Measurements from ENCODE around the gene TSPAN9.

DNA sequence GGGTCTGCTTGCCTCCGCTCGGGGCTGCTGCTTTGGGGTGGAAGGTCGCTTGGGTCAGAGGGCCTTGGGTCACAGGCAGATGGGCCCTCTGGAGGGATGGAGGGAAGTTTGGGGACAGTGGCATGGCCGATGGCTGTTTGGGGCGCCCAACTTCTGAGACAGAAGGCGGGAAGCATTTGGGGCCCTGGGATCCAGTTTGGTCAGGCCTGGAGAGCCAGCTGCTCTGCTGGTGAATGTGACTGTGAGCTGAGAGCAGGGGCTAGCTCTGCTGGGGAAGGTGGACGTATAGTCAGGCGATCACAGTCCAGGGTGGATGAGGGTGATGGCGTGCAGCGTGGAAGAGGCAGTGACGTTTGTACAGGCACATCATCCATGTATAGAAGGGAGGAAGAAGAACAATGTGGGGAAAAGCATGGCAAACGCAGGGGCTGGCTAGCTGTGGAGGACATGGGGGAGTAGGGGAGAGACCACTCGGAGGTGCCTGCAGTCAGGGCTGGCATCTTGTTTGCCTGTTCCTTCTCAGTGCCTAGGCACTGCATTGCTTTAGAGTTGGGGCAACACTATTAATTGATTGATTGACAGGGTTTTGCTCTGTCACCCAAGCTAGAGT lies 57.5 kb downstream of the TSPAN9 start:
- TF ChIP-seq, protein P1, sequence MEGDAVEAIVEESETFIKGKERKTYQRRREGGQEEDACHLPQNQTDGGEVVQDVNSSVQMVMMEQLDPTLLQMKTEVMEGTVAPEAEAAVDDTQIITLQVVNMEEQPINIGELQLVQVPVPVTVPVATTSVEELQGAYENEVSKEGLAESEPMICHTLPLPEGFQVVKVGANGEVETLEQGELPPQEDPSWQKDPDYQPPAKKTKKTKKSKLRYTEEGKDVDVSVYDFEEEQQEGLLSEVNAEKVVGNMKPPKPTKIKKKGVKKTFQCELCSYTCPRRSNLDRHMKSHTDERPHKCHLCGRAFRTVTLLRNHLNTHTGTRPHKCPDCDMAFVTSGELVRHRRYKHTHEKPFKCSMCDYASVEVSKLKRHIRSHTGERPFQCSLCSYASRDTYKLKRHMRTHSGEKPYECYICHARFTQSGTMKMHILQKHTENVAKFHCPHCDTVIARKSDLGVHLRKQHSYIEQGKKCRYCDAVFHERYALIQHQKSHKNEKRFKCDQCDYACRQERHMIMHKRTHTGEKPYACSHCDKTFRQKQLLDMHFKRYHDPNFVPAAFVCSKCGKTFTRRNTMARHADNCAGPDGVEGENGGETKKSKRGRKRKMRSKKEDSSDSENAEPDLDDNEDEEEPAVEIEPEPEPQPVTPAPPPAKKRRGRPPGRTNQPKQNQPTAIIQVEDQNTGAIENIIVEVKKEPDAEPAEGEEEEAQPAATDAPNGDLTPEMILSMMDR (IDR thresholded peaks at IDR 0.05): no peak
- TF ChIP-seq POLR2A (IDR thresholded peaks at IDR 0.05; ENCODE audit: low read depth): no peak
